GM19452 (cell line): Measurements from ENCODE around the gene CYP24A1.
"Not testable (repeated sequence)": the region's sequence is repeated elsewhere in the genome, so short reads cannot be mapped to it uniquely, and the experiment has no call there.

Source experiments
- ATAC-seq: cut with Tn5 transposase; IDR thresholded peaks from one replicate; pipeline ENCODE4 v1.9.1; 2021; ENCODE audit not compliant: unreplicated experiment

Gene CYP24A1

DNA sequence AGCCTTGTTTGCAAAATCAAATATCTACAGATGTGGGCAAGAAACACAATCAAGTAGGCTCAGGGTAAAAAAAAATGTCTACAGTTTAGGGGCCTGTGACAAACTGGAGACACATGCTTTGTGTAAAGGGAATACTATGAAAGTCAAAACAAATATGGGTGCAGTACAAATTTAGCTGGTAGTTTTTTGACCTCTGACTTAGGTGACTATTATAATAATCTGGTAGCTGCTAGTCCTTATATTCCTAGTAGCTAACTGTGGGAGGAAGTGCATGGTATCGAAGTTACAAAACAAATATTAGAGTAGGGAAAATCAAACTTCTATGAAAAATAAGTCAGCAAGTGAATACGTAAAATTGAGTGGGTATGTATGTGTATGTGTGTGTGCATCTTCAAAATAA is 35.4 kb downstream of the CYP24A1 start:
- no peak for ATAC-seq

DNA sequence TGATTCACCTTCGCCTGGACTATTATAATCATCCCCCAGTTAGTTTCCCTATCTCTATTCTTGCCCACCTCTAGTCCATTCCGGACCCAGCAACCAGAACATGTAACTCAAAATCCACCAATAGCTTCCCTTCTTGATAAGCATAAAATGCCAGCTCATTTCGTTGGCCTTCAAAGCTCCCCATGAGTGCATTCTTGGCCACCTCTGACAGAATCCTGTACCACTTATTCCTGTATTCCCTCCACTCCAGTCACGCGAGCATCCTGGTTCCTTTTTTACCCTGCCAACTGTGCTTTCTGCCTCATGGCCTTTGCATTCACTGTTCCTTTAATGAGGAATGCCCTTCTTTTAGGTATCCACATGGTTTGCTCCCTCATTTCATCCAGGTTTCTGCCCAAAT is 36.7 kb downstream of the CYP24A1 start:
- no peak for ATAC-seq

DNA sequence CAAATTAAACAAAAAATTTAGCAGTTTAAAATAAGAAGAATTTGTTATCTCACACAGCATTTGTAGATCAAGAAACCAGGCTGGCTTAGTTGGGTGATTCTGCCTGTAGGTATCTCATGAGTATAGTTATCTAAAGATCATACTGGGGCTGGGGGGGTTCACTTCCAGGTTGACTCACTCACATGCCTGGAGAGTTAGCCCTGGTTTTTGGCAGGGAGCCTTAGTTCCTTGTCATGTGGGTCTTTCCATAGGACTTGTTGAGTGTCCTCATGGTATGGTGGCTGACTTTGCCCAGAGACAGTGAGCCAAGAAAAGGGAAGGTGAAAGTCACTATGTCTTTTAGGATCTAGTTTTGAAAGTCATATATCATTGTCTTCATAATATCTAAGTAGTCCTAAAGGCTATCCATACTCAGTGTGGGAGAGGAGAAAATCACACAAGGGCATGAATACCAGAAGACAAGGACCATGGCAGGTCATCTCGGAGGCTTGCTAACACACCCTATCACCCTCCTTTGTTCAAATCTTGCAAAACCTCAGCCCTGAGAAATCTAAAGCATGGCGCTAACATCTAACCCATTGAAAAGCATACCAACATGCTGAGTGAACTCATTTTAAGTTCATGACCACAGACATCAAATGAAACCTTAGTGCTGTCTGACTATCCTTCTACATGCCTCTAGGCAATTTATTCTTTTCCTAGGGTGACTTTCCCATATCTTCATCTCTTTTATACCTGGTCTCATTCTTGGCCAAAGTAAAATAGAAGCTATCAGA is 39.2 kb downstream of the CYP24A1 start:
- no peak for ATAC-seq

DNA sequence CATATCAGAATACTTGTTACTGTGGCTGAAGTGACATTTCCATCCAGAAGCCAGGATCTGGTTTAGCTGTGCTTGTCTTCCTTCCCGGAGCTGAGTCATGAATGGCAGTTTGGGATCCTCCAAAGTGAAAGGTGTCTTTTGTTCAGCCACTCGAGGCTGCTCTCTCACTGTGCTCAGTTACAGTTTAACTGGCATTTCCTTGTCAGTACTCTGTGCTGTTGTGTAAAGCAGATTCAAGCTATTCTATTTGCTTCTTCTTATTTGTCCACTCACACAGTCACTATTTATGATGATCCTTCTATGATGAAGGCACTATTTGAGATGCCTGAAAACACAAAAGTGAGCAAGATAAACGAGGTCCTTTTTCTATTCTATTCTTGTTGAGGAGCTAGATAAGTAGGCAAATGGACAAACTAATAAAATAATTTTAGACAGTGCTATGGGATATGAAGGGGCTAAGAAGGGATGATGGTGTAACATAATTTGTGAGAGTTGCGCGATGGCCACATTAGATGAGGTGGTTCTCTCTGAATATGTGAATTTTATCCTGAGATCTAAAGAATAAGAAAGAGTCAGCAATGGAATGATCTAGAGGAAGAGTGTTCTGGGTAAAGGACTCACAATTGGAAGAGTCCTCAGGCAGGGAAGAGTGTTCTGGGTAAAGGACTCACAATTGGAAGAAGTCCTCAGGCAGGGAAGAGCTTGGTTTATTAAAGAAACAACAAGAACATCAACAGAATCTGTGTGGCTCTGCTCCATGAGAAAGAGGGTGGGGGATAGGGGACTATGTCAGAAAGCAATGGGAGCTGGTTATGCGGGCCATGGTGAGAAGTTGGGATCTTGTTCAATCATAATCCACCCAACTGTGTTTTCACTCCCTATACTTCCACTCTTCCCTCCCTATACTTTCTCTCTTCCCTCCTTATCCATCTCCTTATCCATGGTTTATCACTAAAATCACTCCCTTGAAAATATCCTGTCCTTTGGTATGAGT is 40.1 kb downstream of the CYP24A1 start:
- ATAC-seq: no peak

DNA sequence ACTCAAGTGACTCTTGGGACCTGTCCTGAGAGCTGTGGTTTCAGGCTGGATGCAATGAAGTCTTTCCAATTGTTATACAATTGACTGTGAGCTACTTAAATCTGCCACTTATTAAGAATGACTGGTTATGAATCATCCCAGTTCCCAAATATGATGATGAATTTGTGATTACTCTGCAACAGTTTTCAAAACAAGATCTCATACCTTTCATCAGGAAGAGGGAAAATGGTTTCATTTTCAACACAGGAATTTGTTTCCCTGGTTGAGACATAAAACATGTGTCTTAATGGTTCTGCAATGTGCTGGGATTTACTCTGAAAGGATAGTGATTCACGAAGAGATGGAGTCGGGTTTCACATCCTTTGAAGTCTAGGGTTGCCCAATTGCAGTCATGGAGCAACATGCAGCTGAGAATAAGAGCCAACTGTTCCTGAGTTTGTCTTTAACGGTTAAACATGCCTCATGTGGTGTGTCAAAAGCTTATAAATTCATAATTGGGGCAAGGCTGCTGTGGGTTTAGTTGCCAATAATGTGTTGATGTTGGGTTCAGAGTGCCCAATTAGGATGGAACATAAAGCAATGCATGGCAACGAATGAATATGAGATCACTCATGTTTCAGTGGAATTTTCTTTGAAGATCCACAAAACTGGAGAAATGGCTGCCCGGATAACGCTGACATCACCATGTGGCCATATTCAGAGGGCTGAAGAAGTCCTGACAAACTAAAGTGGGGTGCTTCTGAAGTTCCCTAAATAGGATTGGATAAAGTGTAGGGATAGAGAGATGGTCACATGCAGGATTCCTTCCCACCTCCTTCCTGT is 41.0 kb downstream of the CYP24A1 start:
- ATAC-seq: no peak

DNA sequence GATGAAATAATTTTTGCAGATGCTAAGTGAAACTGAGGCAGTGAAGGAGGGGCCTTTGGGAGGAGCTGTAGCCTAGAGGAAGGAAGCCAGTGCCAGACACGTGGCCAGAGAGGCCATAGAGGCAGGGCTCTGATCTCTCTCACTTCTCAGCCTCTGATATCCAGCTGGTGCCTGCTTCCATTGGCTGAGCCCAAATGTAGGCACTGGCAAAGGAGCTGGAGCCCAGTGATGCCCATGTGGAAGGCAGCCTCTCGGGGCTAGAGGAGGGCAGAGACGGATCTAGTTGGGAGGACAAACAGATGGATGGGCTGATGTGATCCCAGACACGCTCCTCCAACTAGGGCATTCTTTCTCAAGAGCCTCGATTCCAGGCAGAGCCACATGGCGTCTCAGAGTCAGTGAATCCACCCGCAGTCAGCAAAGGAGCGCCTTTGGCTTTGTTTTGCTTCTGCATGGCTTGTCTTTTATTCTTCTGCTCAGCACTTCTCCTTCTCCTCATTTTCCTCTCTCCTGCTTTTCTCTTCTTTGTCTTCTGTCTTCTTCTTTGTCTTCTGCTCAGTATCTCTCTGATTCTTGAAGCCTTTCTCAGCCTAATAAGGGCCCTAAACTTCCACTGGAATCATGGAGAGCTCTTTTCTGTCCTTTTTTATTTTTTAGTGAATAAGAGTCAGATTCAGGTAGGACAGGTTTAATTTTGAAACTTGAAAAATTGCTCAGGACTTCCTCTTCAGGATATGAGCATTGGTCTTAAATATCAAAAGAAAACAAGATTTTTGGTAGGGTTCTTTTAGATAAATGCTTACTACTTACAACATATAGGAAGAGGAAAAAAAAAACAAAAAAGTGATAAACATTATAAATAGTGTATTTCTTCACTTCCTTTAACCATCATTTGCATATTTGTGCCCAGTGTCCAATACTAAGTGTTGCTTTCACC is 41.8 kb downstream of the CYP24A1 start:
- ATAC-seq: peak; percentile 66

DNA sequence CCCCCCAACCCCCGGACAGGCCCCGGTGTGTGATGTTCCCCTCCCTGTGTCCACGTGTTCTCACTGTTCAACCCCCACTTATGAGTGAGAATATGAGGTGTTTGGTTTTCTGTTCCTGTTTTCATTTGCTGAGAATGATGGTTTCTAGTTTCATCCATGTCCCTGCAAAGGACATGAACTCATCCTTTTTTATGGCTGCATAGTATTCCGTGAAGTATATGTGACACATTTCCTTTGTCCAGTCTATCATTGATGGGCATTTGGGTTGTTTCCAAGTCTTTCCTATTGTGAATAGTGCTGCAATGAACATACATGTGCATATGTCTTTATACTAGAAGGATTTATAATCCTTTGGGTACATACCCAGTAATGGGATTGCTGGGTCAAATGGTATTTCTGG is 42.7 kb downstream of the CYP24A1 start:
- not testable (repeated sequence) for ATAC-seq

DNA sequence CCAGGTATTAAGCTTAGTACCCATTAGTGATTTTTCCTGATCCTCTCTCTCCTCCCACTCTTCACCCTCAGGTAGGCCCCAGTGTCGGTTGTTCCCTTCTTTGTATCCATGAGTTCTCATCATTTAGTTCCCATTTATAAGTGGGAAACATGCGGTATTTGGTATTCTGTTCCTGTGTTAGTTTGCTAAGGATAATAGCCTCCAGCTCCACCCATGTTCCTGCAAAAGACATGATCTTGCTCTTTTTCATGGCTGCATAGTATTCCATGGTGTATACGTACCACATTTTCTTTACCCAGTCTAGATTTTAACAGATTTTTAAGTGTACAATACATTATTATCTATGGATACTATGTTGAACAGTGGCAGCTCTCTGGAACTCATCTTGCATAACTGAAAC is 44.4 kb downstream of the CYP24A1 start:
- no peak for ATAC-seq

DNA sequence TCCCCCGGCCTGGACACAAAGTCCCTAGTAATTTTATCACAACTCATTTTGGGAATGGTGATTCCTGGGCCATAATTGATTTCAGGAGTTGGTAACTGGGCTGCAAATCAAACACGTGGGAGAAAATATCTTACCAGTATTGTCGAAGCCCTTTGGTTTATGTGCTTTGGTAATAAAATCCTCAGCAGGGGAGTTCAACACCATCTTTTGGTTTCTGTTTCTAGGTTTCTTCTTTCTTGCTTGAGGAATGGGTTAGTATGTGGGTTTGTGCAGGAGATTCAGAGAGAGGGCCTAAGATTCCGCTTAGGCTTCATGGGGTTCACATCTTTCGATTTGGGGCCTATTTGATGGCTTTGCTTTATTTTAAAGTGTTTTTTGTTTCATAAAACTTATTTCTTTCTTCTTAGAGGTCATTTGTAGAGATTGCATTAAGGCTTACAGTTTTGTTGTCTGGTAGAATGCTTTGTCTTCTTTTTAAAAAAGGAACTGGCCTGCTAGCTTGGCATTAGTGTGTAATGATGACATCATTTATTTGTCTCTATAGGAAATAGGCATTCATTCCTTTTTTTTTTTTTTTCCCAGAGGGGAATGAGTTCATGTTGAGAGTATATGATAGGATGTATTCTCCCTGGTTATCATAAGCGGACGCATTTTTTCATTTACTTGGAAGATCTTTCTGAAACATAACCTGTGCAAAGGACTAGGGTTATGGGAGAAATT is 45.8 kb downstream of the CYP24A1 start:
- ATAC-seq: no peak

DNA sequence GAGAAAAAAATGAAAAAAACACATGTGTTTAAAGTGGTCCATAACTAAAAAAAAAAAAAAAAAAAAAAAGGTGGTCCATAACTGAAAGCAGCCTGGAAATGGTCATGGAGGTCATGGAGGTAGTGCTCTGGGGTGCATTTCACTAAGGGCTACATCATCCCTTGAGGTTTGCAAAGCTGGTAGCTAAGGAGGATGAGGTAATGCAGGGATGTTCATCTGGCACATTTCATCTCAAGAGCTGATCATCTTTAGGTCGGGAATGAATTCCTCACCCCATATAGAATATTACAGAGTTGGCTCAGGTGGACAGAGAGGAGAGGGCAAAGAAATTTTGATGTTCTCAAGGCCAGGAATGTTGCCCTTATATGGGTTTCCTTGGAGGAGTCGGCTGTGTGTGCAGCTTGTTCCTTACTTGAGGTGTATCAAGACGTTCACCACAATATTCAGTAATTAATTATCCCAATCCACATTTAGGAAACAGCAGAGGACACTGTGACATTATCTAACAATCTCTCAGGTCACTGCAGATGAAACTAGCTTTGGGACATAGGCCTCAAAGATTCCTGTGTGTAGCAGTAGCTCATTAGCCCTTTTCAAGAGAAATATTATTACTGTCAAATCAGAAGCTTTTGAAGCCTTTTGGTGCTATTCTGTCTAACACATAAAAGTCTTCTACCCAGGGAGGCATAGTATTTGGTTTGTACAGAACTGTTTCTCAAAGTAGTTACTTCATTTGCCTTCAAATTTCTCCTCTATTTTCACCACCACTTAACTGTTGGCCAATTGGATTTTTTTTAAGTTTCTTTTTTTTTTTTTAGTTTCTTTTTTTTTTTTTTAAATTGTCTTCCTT is 46.8 kb downstream of the CYP24A1 start:
- ATAC-seq: no peak

DNA sequence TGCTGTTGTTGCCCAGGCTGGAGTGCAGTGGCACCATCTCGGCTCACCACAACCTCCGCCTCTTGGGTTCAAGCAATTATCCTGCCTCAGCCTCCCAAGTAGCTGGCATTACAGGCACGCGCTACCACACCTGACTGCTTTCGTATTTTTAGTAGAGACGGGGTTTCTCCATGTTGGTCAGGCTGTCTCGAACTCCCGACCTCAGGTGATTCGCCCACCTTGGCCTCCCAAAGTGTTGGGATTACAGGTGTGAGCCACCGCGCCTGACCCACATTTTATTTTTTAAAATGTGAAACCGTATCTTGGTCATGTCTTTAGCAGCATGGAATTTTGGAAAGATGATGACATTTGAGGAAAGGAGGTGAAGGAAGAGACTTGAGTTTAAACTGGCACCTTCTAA is 47.5 kb downstream of the CYP24A1 start:
- not testable (repeated sequence) for ATAC-seq

DNA sequence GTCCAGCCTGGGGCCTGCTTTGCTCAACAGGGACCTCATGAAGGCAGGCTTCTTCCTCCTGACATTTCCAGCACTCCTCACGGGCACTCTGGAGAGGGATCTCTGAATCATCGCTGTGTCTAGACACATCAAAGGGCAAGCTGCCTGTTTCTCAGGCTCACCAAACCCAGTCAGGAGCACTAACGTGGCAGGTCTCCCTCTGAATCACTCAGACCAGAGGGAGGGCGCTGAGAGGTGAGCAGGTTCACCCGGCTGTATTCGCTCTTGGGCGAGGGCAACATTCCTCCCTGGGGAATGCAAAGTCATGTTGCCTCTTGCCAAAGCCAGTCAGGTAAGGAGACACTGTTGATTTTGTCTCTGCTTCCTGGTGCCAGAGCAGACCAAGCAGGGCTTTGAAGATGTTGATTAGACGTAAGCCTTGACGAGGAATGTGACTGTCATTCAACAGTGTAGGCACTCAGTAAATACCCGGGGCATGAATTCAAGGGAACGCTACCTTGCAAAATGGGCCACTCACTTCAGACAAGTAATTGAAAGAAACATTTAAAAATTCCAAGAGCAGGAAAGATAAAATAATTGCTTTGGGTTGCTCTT is 50.1 kb downstream of the CYP24A1 start:
- no peak for ATAC-seq

DNA sequence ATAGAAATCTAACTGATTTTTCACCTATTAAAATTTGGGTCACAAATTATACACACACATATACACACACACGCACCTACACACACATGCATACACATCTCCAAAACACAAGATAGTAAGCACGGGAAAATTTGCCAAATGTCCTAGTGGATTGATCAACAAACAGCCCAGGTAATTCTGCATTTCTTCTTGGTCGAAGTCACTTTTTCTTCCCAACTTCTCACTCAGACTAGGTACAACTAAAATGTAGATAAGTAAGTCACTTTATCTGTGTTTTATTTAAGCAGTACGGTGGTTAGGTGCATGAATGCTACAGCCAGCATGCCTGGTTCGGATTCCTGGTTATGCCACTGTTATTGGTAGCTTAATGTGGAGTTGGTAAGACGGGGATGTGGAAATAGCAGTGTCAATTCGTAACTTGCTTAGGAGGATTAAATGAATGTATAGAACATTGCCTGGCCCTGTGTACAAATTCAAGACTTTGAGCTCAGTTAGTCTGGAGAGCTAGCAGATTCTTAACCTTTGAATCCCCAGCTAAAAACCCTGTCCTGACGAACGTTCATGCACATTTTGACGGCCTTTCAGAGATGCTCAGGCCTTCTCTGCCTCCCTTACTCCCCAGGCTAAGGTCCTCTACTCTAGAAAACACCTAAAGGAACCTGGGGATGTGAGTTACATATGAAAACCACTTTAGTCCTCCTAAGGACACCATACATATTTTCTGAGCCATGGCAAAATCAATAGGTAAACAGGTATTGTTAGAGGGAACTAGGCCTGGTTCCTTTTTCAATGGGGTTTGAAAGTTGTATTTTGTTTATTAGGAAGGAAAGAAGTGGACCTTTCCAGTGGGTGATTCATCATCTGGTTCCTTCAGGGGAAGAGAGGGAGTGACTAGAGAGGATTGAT is 50.9 kb downstream of the CYP24A1 start:
- ATAC-seq: no peak

DNA sequence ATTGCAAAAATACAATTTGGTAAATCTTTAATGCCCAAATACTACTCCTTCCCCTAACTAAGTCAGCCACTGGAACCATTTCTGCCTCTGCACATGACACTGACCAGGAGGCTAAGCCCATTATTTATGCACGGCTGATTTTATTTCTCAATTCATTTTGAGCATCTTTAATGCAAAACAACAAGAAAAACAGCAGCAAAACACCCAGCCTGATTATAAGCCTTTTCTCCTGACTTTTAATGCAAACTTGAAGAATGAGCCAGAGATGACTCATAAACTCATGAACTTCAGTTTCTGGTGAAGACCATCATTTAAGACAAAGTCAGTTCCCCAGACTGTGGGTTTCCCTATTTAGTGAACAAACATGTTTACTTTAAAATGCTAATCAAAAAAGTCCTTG is 51.6 kb downstream of the CYP24A1 start:
- no peak for ATAC-seq

DNA sequence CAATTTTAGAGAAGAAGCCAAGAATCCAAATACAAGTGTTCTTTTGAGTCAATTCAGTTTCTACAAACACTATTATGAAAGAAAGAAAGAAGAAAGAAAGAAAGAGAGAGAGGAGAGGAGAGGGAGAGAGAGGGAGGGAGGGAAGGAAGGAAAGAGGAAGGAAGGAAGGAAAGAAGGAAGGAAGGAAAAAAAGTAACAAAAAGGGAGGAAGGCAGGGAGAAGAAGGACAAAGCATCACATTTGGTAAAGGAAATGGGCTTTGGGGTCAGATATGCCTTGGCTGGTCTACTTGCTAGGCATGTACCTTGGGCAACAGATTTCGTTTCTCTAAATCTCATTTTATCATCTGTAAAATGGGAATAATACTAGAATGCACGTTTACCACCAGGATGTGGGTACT is 54.0 kb downstream of the CYP24A1 start:
- no peak for ATAC-seq

DNA sequence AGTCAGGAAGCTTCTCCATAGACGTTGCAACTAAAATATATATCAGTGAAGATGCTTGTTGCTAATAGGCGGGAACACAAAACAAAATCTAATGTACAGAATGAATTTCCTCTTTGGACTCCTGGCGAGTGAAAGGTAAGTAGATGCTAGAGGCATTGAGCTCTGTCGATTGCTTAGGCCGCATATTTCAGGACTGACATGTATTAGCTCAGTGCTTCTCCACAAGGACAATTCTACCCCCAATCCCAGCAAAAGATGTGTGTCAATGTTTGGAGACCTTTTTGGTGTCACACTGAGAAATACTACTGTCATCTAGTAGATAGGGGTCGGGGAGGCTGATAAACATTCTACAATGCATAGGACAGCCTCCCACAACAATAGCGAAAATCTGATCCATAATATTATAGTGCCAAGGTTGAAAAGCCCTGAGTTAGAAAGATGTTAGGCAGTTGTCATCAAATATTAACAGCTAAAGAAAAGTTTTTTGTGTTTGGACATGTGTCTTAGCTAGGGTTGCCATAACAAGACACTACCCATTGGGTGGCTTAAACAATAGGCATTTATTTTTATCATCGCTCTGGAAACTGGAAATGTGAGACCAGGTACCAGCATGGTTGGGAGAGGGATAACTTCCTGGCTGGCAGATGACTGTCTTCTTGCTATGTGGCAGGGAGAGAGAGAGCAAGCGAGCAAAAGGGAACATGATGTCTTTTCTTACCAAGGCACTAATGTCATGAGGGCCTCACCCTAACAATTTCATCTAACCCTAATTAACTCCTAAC is 55.4 kb downstream of the CYP24A1 start:
- no peak for ATAC-seq
